Endothelial cell of umbilical vein (primary cell): Measurements from ENCODE around the gene SORCS3.

Experiments used
- CTCF ChIP-seq, 2 donors: IDR thresholded peaks; 1 replicate in 1 of 2; 2 replicates in 1 of 2; pipeline ENCODE4 v1.5.1; 2011; ENCODE audit warnings: low read length in 2 of 2, mild to moderate bottlenecking in 2 of 2, moderate library complexity in 2 of 2, control low read depth in 1 of 2, inconsistent platforms in 1 of 2, low read depth in 1 of 2; ENCODE audit not compliant: insufficient read depth in 1 of 2; ENCODE audit errors: extremely low read depth in 1 of 2
- EZH2 ChIP-seq: IDR thresholded peaks from 2 replicates; pipeline ENCODE4 v1.6.1; 2012; ENCODE audit warnings: borderline replicate concordance, low read depth, mild to moderate bottlenecking, moderate library complexity, low read length, inconsistent platforms; ENCODE audit not compliant: severe bottlenecking
- MAX ChIP-seq: IDR thresholded peaks from 2 replicates; pipeline ENCODE4 v1.6.1; 2011; ENCODE audit not compliant: insufficient read depth, insufficient read length
- POLR2A ChIP-seq: IDR thresholded peaks from 2 replicates; pipeline ENCODE4 v1.6.1; 2012; ENCODE audit warnings: low read depth, mild to moderate bottlenecking, control low read depth, low read length
- POLR2AphosphoS5 ChIP-seq: IDR thresholded peaks from 2 replicates; pipeline ENCODE4 v1.6.1; 2012; ENCODE audit warnings: low read depth, mild to moderate bottlenecking, control low read depth, low read length, moderate library complexity; ENCODE audit not compliant: insufficient read depth

GRCh38 chr10:104694074-104694473 lies 53.0 kb downstream of the SORCS3 start:
- TF ChIP-seq CTCF (IDR thresholded peaks at IDR 0.05; ENCODE audit: extremely low read depth in 1 of 2, insufficient read depth in 1 of 2, low read depth in 1 of 2, low read length in 2 of 2) (no peak), EZH2 (no peak), MAX (no peak), POLR2A (no peak), POLR2AphosphoS5 (no peak)
